Transverse colon (tissue), 4 donors: ENCODE data around the gene KRT85. TPM values are rescaled to one million over a fixed set of nuclear protein-coding genes. Genes with fewer than 3 reads are reported as not detected.

ENCODE experiments used
- DNase-seq: peaks from one replicate; pipeline ENCODE4 v3.0.0-alpha.2; 2019
- H3K27ac ChIP-seq, 4 donors: fragments of 200-600 bp; sonication (generic); 2 replicates each; pipeline ENCODE4 v1.5.1; 2016 to 2018; ENCODE audit warnings: inconsistent platforms in 4 of 4
- H3K27me3 ChIP-seq: fragments of 200-600 bp; sonication (generic); 2 replicates; pipeline ENCODE4 v1.5.1; 2017; ENCODE audit warnings: inconsistent platforms
- H3K36me3 ChIP-seq, 4 donors: fragments of 200-600 bp; sonication (generic); 2 replicates each; pipeline ENCODE4 v1.5.1; 2017 to 2019; ENCODE audit warnings: inconsistent platforms in 4 of 4
- H3K4me1 ChIP-seq, 4 donors: fragments of 200-600 bp; sonication (generic); 2 replicates each; pipeline ENCODE4 v1.5.1; 2017 to 2020; ENCODE audit warnings: inconsistent platforms in 4 of 4
- H3K4me3 ChIP-seq, 4 donors: fragments of 200-600 bp; sonication (generic); 1 replicate in 1 of 4; 2 replicates in 3 of 4; pipeline versions ENCODE4 v1.5.1 to v1.6.1; 2017 to 2019; ENCODE audit warnings: inconsistent platforms in 4 of 4
- H3K9me3 ChIP-seq, 2 donors: fragments of 200-600 bp; sonication (generic); 2 replicates each; pipeline ENCODE4 v1.5.1; 2017 to 2019; ENCODE audit warnings: inconsistent platforms in 2 of 2
- CTCF ChIP-seq, 5 experiments: fragments of 200-600 bp in 3 of 5; fragments of 450-650 bp in 2 of 5; sonication (generic) in 3 of 5; IDR thresholded peaks; 1 replicate in 2 of 5; 2 replicates in 3 of 5; pipeline ENCODE4 v1.5.1; 2016 to 2017; ENCODE audit warnings: antibody characterized with exemption in 5 of 5, inconsistent platforms in 3 of 5, mild to moderate bottlenecking in 2 of 5, moderate library complexity in 1 of 5
- EP300 ChIP-seq: sonication (generic); formaldehyde crosslinking; IDR thresholded peaks from one replicate; pipeline ENCODE4 v1.6.1; 2017; ENCODE audit warnings: antibody characterized with exemption, low read depth
- POLR2A ChIP-seq: fragments of 450-650 bp; IDR thresholded peaks from one replicate; pipeline ENCODE4 v1.6.1; 2016; ENCODE audit warnings: antibody characterized with exemption, mild to moderate bottlenecking, moderate library complexity
- POLR2AphosphoS5 ChIP-seq, 3 donors: sonication (generic); formaldehyde crosslinking; IDR thresholded peaks; one replicate each; pipeline ENCODE4 v1.6.1; 2016; ENCODE audit warnings: antibody characterized with exemption in 3 of 3
- WGBS, 2 donors: methylation state at CpG; one replicate each; pipeline ENCODE4 v1.1.5; 2018; ENCODE audit warnings: low coverage in 1 of 2; 5-methylcytosine and 5-hydroxymethylcytosine counted together
- in situ Hi-C, 4 donors: fragments of 200-750 bp; cut with MboI; loops; one replicate each; pipeline versions ENCODE4 v1.15.0 to v1.15.1; 2017; ENCODE audit warnings: low sequenced_read_pairs in 3 of 4, low pct_ligation_motif_present in 1 of 4, low pct_unique_long_range_greater_than_20kb in 1 of 4
- intact Hi-C: fragments of 100-400 bp; cut with DNase I; formaldehyde crosslinking; loops from one replicate; pipeline ENCODE4 v1.15.1; 2023; ENCODE audit warnings: low total_unique reads
- total RNA-seq, 4 donors: library from RNA; depleted of rRNA; stranded (reverse); fragments of >200 nt; gene quantifications; one replicate each; pipeline ENCODE4 v1.1.0, GENCODE V29; 2016

Gene KRT85
- total RNA-seq, 4 donors from 2014 or later: not detected

- no peaks in the 10 kb centered on the region for H3K9me3 ChIP-seq
- in situ Hi-C loops (loop anchor here (5.0 to 25.0 kb wide), 6 partner anchors 112 to 604 kb away; partner anchors contain the start of gene KRT6A (in 1 of the 4)), intact Hi-C loops (no loop called here)
- no peaks in the 10 kb centered on the region for H3K4me1 ChIP-seq
- H3K27me3 ChIP-seq: no peaks in the 10 kb centered on the region
- WGBS, 2 donors: 64% methylated on average over 2 of the region's 2 CpGs; no CpG with 5 or more reads in 1 of the 2 donors
- TF ChIP-seq CTCF (IDR thresholded peaks at IDR 0.05): no peak
- TF ChIP-seq POLR2A: no peak
- TF ChIP-seq POLR2AphosphoS5 (IDR thresholded peaks at IDR 0.05): no peak
- TF ChIP-seq EP300: no peak
- no peaks in the 10 kb centered on the region for H3K36me3 ChIP-seq
- no peak overlapping the region for H3K4me3 ChIP-seq
- no peak for DNase-seq
- no peak overlapping the region for H3K27ac ChIP-seq
These were observed 15.6 kb upstream of the KRT85 start for GRCh38 chr12:52382854-52383253.

DNA sequence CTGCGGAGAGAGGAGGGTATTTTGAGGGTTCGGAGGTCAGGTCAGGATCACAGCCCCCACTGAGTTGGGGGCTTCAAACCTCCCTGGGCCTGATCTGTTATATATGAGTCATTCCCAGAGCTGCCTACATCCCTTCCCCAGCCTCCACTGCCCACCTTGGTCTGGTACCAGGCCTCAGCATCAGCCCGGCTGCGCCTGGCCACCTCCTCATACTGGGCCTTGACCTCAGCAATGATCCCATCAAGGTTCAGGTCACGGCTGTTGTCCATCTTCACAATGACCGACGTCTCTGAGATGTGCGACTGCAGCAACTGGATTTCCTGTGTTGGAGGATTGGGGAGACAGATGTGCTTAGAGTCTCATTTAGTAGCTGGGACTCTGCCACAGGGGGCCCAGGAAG is 13.9 kb upstream of the KRT85 start:
- TF ChIP-seq POLR2A (no peak), POLR2AphosphoS5 (IDR thresholded peaks at IDR 0.05) (no peak), EP300 (no peak), CTCF (IDR thresholded peaks at IDR 0.05) (no peak)
- Histone ChIP-seq H3K4me1 (no peaks in the 10 kb centered on the region), H3K36me3 (no peaks in the 10 kb centered on the region), H3K27me3 (no peaks in the 10 kb centered on the region), H3K4me3 (no peak overlapping the region), H3K9me3 (no peaks in the 10 kb centered on the region), H3K27ac (no peak overlapping the region)
- in situ Hi-C loops: loop anchor here (5.0 to 25.0 kb wide), 6 partner anchors 114 to 606 kb away; partner anchors contain the start of gene KRT6A (in 1 of the 4)
- intact Hi-C loops: no loop called here
- DNase-seq: no peak
- WGBS, 2 donors: 91% methylated on average over 8 of the region's 8 CpGs; no CpG with 5 or more reads in 1 of the 2 donors

- in situ Hi-C loops (loop anchor here (5.0 to 25.0 kb wide), 6 partner anchors 115 to 607 kb away; partner anchors contain the start of gene KRT6A (in 1 of the 4)), intact Hi-C loops (no loop called here)
These were observed 13.0 kb upstream of the KRT85 start for GRCh38 chr12:52380271-52380694.

GRCh38 chr12:52379536-52379935 is 12.3 kb upstream of the KRT85 start:
- DNase-seq: no peak
- Histone ChIP-seq H3K9me3 (no peaks in the 10 kb centered on the region), H3K27ac (no peak overlapping the region), H3K4me1 (no peaks in the 10 kb centered on the region), H3K36me3 (no peaks in the 10 kb centered on the region), H3K4me3 (no peak overlapping the region), H3K27me3 (no peaks in the 10 kb centered on the region)
- TF ChIP-seq POLR2AphosphoS5 (IDR thresholded peaks at IDR 0.05): no peak
- intact Hi-C loops: loop anchor here (10.0 kb wide), 2 partner anchors 135 to 495 kb away; no protein-coding TSS in a partner anchor
- in situ Hi-C loops: loop anchor here (10.0 to 25.0 kb wide), 3 partner anchors 483 to 608 kb away; no protein-coding TSS in a partner anchor
- 88 to 89% methylated on average over 6 of the region's 6 CpGs for WGBS, 2 donors

More at GRCh38 chr12:52380271-52380694, 13.0 kb upstream of the KRT85 start:
- Histone ChIP-seq H3K9me3 (no peaks in the 10 kb centered on the region), H3K4me1 (no peaks in the 10 kb centered on the region), H3K36me3 (no peaks in the 10 kb centered on the region), H3K4me3 (no peak overlapping the region), H3K27me3 (no peaks in the 10 kb centered on the region), H3K27ac (no peak overlapping the region)
- peak; percentile 44 for DNase-seq
- WGBS, 2 donors: 36% methylated on average over 8 of the region's 15 CpGs; no CpG with 5 or more reads in 1 of the 2 donors
- TF ChIP-seq CTCF (IDR thresholded peaks at IDR 0.05) (peak in 4 of 5 experiments; percentile 28 to 53 (median 47)), POLR2AphosphoS5 (IDR thresholded peaks at IDR 0.05) (no peak)

GRCh38 chr12:52378091-52378490 is 10.8 kb upstream of the KRT85 start:
- no peak for TF ChIP-seq CTCF (IDR thresholded peaks at IDR 0.05)
- no peak for TF ChIP-seq POLR2A
- no peak for TF ChIP-seq POLR2AphosphoS5 (IDR thresholded peaks at IDR 0.05)
- no peak for TF ChIP-seq EP300
- in situ Hi-C loops (loop anchor here (10.0 to 25.0 kb wide), 3 partner anchors 484 to 609 kb away; no protein-coding TSS in a partner anchor), intact Hi-C loops (loop anchor here (10.0 kb wide), 2 partner anchors 137 to 497 kb away; no protein-coding TSS in a partner anchor)
- WGBS, 2 donors: 79% methylated on average over 17 of the region's 19 CpGs; no CpG with 5 or more reads in 1 of the 2 donors
- no peak for DNase-seq
- Histone ChIP-seq H3K27me3 (no peaks in the 10 kb centered on the region), H3K27ac (no peak overlapping the region), H3K36me3 (no peaks in the 10 kb centered on the region), H3K4me3 (no peak overlapping the region), H3K9me3 (no peaks in the 10 kb centered on the region), H3K4me1 (no peaks in the 10 kb centered on the region)
